ENCODE data around the gene PRKN.

PRKN gene

DNA sequence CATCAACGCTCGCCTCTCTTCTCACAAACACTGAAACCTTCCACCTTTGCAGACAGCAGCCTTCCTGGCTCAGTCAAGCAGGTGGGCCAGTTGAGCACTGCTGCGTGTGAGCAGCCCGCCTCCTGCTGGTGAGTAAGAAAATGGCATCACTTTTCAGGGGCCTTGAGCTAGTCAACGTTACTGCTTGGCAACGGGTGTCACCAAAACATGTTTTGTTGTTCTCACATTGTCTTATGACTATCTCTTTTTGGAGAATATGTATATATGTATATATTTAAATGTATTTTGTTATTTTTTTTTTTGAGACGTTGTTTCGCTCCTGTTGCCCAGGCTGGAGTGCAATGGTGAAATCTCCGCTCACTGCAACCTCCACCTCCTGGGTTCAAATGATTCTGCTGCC is 1356.7 kb downstream of the PRKN start:
- ChIA-PET POLR2A (interaction anchor here (0.6 to 0.8 kb wide), 2 partner anchors 136 to 598 kb away, joined by 3 read pairs; no protein-coding TSS in a partner anchor), CTCF (interaction anchor here (0.5 to 11.3 kb wide), 105 partner anchors 8 to 1162 kb away, joined by 3 to 261 read pairs (median 4); partner anchors contain the start of genes AGPAT4 and MAP3K4)
- Histone ChIP-seq H3K9me3 (ENCODE audit: control insufficient read depth, insufficient read depth, low read depth, low read length) (no peaks in the 10 kb centered on the region), H3K4me1 (ENCODE audit: control insufficient read depth, insufficient read depth, low read length) (no peaks in the 10 kb centered on the region), H3K4me3 (ENCODE audit: low read depth, low read length) (no peak overlapping the region), H3K36me3 (ENCODE audit: control insufficient read depth in 2 of 2, insufficient read depth in 1 of 2, low read length in 2 of 2) (no peaks in the 10 kb centered on the region), H3K27ac (ENCODE audit: extremely low read depth, low read depth, low read length) (no peak overlapping the region)
- TF ChIP-seq ZNF654 (tag by site-specific recombination; IDR thresholded peaks at IDR 0.05; ENCODE audit: low read depth) (peak; percentile 73), SETDB1 (IDR thresholded peaks at IDR 0.05; ENCODE audit: insufficient read length, low read length) (no peak), ZNF16 (tag by site-specific recombination; IDR thresholded peaks at IDR 0.05; ENCODE audit: low read depth) (no peak), ZSCAN30 (tag by site-specific recombination; IDR thresholded peaks at IDR 0.05) (peak; percentile 46; the same call in 1 of the 2 replicates), ZNF660 (tag by site-specific recombination; IDR thresholded peaks at IDR 0.05) (0 out of 2 replicates have a peak, but pooled peaks have one; percentile 35)
- TF ChIP-seq, protein P1, sequence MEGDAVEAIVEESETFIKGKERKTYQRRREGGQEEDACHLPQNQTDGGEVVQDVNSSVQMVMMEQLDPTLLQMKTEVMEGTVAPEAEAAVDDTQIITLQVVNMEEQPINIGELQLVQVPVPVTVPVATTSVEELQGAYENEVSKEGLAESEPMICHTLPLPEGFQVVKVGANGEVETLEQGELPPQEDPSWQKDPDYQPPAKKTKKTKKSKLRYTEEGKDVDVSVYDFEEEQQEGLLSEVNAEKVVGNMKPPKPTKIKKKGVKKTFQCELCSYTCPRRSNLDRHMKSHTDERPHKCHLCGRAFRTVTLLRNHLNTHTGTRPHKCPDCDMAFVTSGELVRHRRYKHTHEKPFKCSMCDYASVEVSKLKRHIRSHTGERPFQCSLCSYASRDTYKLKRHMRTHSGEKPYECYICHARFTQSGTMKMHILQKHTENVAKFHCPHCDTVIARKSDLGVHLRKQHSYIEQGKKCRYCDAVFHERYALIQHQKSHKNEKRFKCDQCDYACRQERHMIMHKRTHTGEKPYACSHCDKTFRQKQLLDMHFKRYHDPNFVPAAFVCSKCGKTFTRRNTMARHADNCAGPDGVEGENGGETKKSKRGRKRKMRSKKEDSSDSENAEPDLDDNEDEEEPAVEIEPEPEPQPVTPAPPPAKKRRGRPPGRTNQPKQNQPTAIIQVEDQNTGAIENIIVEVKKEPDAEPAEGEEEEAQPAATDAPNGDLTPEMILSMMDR (tag by site-specific recombination; IDR thresholded peaks at IDR 0.05) = peak; percentile 78
- TF ChIP-seq, protein P2, sequence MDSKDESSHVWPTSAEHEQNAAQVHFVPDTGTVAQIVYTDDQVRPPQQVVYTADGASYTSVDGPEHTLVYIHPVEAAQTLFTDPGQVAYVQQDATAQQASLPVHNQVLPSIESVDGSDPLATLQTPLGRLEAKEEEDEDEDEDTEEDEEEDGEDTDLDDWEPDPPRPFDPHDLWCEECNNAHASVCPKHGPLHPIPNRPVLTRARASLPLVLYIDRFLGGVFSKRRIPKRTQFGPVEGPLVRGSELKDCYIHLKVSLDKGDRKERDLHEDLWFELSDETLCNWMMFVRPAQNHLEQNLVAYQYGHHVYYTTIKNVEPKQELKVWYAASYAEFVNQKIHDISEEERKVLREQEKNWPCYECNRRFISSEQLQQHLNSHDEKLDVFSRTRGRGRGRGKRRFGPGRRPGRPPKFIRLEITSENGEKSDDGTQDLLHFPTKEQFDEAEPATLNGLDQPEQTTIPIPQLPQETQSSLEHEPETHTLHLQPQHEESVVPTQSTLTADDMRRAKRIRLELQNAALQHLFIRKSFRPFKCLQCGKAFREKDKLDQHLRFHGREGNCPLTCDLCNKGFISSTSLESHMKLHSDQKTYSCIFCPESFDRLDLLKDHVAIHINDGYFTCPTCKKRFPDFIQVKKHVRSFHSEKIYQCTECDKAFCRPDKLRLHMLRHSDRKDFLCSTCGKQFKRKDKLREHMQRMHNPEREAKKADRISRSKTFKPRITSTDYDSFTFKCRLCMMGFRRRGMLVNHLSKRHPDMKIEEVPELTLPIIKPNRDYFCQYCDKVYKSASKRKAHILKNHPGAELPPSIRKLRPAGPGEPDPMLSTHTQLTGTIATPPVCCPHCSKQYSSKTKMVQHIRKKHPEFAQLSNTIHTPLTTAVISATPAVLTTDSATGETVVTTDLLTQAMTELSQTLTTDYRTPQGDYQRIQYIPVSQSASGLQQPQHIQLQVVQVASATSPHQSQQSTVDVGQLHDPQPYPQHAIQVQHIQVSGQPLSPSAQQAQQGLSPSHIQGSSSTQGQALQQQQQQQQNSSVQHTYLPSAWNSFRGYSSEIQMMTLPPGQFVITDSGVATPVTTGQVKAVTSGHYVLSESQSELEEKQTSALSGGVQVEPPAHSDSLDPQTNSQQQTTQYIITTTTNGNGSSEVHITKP (tag by site-specific recombination; IDR thresholded peaks at IDR 0.05) = peak; percentile 44; the same call in 1 of the 2 replicates

DNA sequence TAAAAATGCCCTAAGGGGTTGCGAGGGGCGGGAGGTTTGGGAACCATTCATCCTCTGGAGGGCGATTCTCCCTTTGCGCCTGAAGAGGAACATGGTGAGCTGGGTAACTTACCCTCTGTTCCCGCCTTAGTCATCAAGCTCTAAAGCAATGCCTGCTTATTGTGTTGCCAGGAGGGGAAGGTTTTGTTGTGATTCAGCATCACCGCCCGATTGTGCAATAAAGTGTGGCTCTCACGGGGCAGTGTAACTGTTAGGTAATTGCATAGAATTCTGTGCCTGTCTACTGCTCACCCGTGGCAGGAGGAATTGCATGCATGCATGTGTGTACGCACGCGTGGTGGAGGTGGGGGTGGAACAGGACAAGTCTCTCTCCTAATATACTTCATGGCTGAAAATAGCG is 1358.2 kb downstream of the PRKN start:
- TF ChIP-seq YY2 (tag by site-specific recombination; IDR thresholded peaks at IDR 0.05) = no peak
- TF ChIP-seq GLIS1 (tag by site-specific recombination; IDR thresholded peaks at IDR 0.05) = no peak
- TF ChIP-seq, protein P2 (tag by site-specific recombination; IDR thresholded peaks at IDR 0.05) = no peak
- no peak for TF ChIP-seq ZBTB20 (tag by site-specific recombination; IDR thresholded peaks at IDR 0.05)
- TF ChIP-seq ZNF514 (tag by site-specific recombination; IDR thresholded peaks at IDR 0.05) = no peak
- no peak for TF ChIP-seq ZNF596 (tag by site-specific recombination; IDR thresholded peaks at IDR 0.05)
- Histone ChIP-seq H3K9me3 (ENCODE audit: control insufficient read depth, insufficient read depth, low read depth, low read length) (no peaks in the 10 kb centered on the region), H3K27ac (ENCODE audit: extremely low read depth, low read depth, low read length) (no peak overlapping the region), H3K4me3 (ENCODE audit: low read depth, low read length) (no peak overlapping the region), H3K4me1 (ENCODE audit: control insufficient read depth, insufficient read depth, low read length) (no peaks in the 10 kb centered on the region), H3K36me3 (ENCODE audit: control insufficient read depth in 2 of 2, insufficient read depth in 1 of 2, low read length in 2 of 2) (no peaks in the 10 kb centered on the region)
- ChIA-PET POLR2A (no interaction called here), CTCF (interaction anchor here (1.0 to 11.3 kb wide), 2 partner anchors 242 to 438 kb away, joined by 3 to 261 read pairs; no protein-coding TSS in a partner anchor)
